ENCODE results near the gene ZNF90.

DNA sequence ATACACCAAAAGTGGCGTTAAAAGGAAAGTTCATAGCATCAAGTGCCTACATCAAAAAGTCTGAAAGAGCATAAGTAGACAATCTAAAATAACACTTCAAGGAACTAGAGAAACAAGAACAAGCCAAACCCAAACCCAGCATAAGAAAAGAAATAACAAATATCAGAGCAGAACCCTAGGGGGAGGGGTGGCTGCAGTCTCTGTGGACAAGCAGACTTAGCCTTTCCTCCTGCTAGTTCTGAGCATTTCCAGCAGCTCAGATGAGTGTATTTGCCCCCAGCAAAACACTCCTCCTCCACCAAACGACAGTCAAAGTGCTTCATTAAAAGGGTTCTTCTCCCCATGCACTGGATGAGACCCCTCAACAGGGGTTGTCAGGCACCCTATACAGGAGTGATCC is 7.1 kb upstream of the ZNF90 start:
- TF ChIP-seq POLR2A (IDR thresholded peaks at IDR 0.05; ENCODE audit: low read depth, low read length), result no peak
- no peak for TF ChIP-seq POLR2AphosphoS5 (IDR thresholded peaks at IDR 0.05; ENCODE audit: low read depth, low read length)
